Inferior parietal cortex (tissue), 1 donor: ENCODE results near the gene APOC1.
A peak's percentile ranks its signal among the peaks of the same experiment; 100 is the strongest.

Experiments
- DNase-seq: peaks from one replicate; pipeline ENCODE4 v3.0.0-alpha.2; 2016; ENCODE audit errors: extremely low spot score

APOC1 gene

GRCh38 chr19:44955505-44956439, 41.4 kb downstream of the APOC1 start:
- no peak for DNase-seq

DNA sequence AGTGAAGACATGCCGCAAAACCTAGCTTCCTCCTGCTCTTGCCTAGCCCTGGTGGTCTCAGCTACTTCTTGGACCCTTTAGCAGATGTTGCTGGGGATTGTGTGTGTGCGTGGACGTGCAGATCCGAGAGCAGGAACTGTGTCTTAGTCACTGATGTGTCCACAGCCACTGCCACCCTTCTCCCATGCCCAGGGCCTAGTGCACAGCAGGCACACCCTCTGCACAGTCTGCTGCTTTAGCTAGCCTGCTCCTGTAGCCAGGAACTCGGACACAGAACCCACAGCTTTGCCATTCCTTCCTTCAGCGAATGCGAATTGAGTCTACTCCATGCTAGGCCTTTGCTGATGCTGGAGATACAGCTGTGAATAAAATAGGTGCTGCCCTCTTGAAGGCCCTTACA, 43.1 kb downstream of the APOC1 start:
- DNase-seq = no peak

GRCh38 chr19:44958090-44958489, 43.7 kb downstream of the APOC1 start:
- no peak for DNase-seq

DNA sequence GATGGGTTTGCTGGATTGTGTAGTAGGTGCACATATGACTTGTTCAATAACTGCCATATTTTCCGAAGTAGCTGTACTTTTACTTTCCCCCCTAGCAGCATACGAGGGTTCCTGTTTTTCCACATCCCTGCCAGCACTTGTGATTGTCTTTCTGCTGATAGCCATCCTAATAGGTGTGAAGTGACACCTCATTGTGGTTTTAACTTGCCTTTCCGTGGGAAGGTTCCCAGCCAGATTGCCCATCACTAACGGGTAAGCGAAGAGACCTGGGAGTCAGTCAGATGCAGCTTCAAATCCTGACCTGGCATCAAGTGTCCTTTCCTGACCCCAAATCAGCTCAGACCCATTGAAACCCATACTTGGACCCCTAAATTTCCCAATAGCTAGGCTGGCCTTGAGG, 45.3 kb downstream of the APOC1 start:
- DNase-seq = no peak

- DNase-seq = no peak
Observed at GRCh38 chr19:44960906-44961728, 46.7 kb downstream of the APOC1 start.

DNA sequence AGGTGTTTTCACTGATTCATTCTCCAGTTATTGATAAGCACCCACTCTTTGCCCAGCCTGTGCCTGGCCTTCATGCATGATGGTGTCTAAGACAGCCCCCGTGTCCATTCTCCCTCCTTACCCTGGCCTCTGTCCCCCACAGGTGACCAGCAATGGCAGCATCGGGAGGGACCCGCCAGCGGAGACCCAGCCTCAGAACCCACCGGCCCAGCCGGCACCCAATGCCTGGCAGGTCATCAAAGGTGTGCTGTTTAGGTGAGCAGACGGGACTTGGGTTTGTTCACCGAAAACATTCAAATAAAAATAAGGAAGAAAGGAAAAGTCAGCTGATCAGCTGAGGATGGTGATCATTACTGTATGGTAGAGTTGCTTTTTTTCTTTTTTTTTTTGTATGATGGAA, 47.4 kb downstream of the APOC1 start:
- DNase-seq = no peak

DNA sequence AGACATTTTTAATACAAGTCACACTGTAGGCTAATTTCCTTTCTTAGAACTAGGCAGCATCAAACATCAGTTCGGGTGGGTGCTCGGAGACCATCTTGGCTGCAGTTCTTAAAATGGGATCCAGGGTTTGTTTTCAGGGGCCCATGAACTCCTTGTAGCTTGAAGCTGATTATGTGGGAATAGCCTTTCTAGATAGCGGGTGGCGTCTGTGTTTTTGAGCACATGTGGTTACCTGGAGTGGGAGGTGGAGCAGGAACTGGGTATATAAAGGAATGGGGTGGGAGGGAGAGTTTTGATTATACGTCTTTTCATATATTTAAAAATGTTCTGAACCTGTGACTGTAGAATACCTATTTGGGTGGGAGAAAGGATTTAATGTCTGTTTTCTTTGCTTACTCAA, 53.7 kb downstream of the APOC1 start:
- DNase-seq = peak; percentile 11

- DNase-seq = no peak
Observed at GRCh38 chr19:44968670-44969069, 54.3 kb downstream of the APOC1 start.
